IMR-90 (cell line): Measurements from ENCODE around the gene GPER1.

Experiments
- CTCF ChIP-seq: conservative IDR thresholded peaks from 2 replicates; pipeline ENCODE4 v1.5.1; 2012; ENCODE audit warnings: mild to moderate bottlenecking, low read depth, low read length, improper control_type of control experiment
- ELK1 ChIP-seq: fragments of 150-350 bp; IDR thresholded peaks from 2 replicates; pipeline ENCODE4 v1.6.1; 2016; ENCODE audit warnings: low read depth, mild to moderate bottlenecking, low read length, moderate library complexity, borderline replicate concordance
- MAZ ChIP-seq: IDR thresholded peaks from 2 replicates; pipeline ENCODE4 v1.6.1; 2012; ENCODE audit warnings: low read depth, mild to moderate bottlenecking, low read length, improper control_type of control experiment, moderate library complexity, borderline replicate concordance
- NFE2L2 ChIP-seq: fragments of 150-350 bp; IDR thresholded peaks from 2 replicates; pipeline ENCODE4 v1.6.1; 2016; ENCODE audit warnings: low read depth, mild to moderate bottlenecking, low read length
- POLR2A ChIP-seq: IDR thresholded peaks from 2 replicates; pipeline ENCODE4 v1.6.1; 2012; ENCODE audit warnings: mild to moderate bottlenecking, low read depth, low read length
- RAD21 ChIP-seq: IDR thresholded peaks from 2 replicates; pipeline ENCODE4 v1.6.1; 2012; ENCODE audit warnings: low read length, improper control_type of control experiment
- RCOR1 ChIP-seq: IDR thresholded peaks from 2 replicates; pipeline ENCODE4 v1.6.1; 2012; ENCODE audit warnings: mild to moderate bottlenecking, low read length, improper control_type of control experiment; ENCODE audit not compliant: insufficient replicate concordance
- RFX5 ChIP-seq: IDR thresholded peaks from 2 replicates; pipeline ENCODE4 v1.8.0; 2012; ENCODE audit warnings: low read depth, mild to moderate bottlenecking, low read length, moderate library complexity
- SMC3 ChIP-seq: fragments of 150-350 bp; IDR thresholded peaks from 2 replicates; pipeline ENCODE4 v1.6.1; 2016; ENCODE audit warnings: low read depth, mild to moderate bottlenecking, antibody characterized with exemption, low read length, moderate library complexity

- TF ChIP-seq SMC3 = no peak
- no peak for TF ChIP-seq CTCF
- no peak for TF ChIP-seq POLR2A
- no peak for TF ChIP-seq RCOR1
- no peak for TF ChIP-seq RAD21
- no peak for TF ChIP-seq RFX5
- TF ChIP-seq ELK1 = no peak
- TF ChIP-seq NFE2L2 = no peak
- TF ChIP-seq MAZ = no peak
Measured at GRCh38 chr7:1085910-1086421, 1.9 kb upstream of the GPER1 start.
